Measurements from ENCODE around the gene CCN5. TPM values are rescaled to one million over a fixed set of nuclear protein-coding genes. Genes with fewer than 3 reads are reported as not detected.

The CCN5 gene
- total RNA-seq, 1 donor from 2014 or later, result not detected

DNA sequence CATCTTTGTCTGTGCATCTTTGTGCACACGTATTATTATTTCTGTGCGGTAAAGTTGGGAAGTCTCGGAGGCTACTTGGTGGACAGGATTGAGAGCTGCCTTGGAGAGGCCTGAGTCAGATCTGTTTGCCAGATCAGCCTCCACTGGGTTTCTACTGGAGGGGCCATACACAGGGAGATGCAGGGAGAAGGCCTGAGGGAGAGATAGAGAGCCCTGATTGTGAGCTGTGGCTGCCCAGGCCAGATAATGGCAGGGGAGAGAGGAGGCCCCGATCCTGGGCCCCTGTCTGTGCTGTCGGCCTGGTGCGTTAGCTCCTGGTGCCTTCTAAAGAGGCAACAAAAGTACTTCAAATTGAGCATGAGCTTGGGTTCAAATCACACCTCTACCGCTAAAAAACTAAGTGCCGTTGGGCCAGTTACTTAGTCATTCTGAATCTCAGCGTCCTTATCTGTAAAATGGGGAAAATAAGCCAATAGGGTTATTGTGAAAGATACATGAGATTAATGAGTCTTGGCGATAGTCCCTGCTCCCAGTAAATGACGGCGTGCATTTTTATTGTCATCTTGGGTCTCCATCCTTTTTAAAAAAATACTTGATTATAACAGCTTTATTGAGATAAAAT lies 36.1 kb upstream of the CCN5 start:
- peaks cover 11% of the 10 kb centered on the region for H3K4me1 Mint-ChIP-seq (ENCODE audit: low read depth, unreplicated experiment)
- TF ChIP-seq, protein P1, sequence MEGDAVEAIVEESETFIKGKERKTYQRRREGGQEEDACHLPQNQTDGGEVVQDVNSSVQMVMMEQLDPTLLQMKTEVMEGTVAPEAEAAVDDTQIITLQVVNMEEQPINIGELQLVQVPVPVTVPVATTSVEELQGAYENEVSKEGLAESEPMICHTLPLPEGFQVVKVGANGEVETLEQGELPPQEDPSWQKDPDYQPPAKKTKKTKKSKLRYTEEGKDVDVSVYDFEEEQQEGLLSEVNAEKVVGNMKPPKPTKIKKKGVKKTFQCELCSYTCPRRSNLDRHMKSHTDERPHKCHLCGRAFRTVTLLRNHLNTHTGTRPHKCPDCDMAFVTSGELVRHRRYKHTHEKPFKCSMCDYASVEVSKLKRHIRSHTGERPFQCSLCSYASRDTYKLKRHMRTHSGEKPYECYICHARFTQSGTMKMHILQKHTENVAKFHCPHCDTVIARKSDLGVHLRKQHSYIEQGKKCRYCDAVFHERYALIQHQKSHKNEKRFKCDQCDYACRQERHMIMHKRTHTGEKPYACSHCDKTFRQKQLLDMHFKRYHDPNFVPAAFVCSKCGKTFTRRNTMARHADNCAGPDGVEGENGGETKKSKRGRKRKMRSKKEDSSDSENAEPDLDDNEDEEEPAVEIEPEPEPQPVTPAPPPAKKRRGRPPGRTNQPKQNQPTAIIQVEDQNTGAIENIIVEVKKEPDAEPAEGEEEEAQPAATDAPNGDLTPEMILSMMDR (IDR thresholded peaks at IDR 0.05; ENCODE audit: partially characterized antibody, unreplicated experiment), result no peak
- DNase-seq, result no peak
- H3K27me3 Mint-ChIP-seq (ENCODE audit: unreplicated experiment), result peaks cover 2% of the 10 kb centered on the region
- no peaks in the 10 kb centered on the region for H3K36me3 Mint-ChIP-seq (ENCODE audit: unreplicated experiment)
- peak overlapping the region; percentile 90 for H3K27ac Mint-ChIP-seq (ENCODE audit: unreplicated experiment)
- peaks cover 3% of the 10 kb centered on the region for H3K9me3 Mint-ChIP-seq (ENCODE audit: unreplicated experiment)
- peak overlapping the region; percentile 10 for H3K4me3 Mint-ChIP-seq (ENCODE audit: unreplicated experiment)

DNA sequence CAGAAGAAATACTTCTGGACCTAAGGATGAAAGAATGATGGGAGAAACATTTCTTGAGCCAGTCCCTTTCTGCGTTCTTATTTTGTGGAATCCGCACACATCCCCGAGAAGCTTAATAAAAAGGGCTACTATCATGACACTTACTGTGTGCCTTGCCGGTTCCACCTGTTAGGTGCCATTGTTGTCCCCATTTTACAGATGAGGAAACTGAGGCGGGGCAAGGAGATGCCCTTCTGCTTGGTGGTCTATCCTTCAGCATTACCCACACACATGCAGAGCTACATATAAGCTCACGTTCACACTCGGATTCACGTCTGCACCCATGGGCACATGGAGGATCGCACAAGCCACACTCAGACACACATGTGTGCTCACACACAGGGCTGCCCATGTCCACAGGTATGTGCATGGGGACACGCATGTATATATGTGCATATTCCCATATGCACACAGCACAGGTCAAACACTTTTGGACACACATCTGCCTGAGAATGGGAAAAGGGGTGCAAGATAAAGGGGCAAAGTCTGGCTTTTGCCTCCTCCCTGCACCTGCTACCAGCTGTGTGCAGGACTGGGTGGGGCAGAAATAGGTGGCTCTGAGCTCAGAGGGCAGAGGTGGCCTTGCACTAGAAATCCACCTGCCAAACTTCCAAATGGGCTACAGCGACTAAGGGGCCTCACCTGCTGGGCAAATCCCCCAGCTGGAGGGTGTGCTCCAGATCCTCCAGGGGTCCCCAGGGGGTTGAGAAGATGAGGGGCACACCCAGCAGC lies 33.2 kb upstream of the CCN5 start:
- H3K27me3 Mint-ChIP-seq (ENCODE audit: unreplicated experiment), result peaks cover 2% of the 10 kb centered on the region
- no peaks in the 10 kb centered on the region for H3K36me3 Mint-ChIP-seq (ENCODE audit: unreplicated experiment)
- H3K4me3 Mint-ChIP-seq (ENCODE audit: unreplicated experiment), result no peak overlapping the region
- no peak for DNase-seq
- peaks cover 17% of the 10 kb centered on the region for H3K4me1 Mint-ChIP-seq (ENCODE audit: low read depth, unreplicated experiment)
- H3K27ac Mint-ChIP-seq (ENCODE audit: unreplicated experiment), result no peak overlapping the region
- H3K9me3 Mint-ChIP-seq (ENCODE audit: unreplicated experiment), result peaks cover 3% of the 10 kb centered on the region
- TF ChIP-seq, protein P1 (IDR thresholded peaks at IDR 0.05; ENCODE audit: partially characterized antibody, unreplicated experiment), result no peak

DNA sequence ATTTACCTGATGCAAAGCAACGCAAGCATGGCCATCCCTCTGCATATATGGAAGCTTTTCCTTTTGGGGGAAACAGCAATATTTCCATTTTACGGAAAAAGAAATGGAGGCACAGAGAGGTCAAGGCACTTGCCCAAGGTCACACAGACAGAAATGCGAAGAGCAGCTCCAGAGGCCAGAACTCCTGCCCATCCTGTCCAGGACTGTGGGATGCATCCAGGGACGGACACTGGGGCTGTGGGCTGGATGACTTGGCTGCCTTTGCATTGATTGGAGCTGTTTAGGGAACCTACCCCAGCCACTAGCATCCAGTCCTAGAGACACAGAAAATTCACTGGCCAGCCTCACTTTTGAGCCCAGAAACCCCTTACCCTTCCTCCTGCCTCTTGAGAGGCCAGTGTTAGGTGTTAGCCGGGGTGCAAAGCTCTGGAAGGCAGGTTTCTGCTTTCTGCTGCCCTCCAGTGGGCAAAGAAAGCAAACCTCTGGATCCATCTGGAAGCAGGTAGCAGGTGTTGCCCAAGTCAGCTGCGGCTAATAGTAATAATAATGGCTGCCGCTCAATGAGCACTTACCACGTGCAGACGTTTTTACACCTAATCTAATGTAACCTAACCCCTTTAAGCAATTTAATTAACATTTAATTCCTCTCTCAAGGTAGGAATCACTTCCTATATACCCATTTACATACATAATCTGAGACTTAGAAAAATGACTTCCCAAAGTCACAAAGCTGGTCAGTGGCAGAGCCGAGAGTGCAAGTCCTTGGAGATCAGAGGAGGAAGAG lies 31.7 kb upstream of the CCN5 start:
- no peak overlapping the region for H3K27ac Mint-ChIP-seq (ENCODE audit: unreplicated experiment)
- peaks cover 15% of the 10 kb centered on the region for H3K4me1 Mint-ChIP-seq (ENCODE audit: low read depth, unreplicated experiment)
- H3K36me3 Mint-ChIP-seq (ENCODE audit: unreplicated experiment), result no peaks in the 10 kb centered on the region
- no peak overlapping the region for H3K4me3 Mint-ChIP-seq (ENCODE audit: unreplicated experiment)
- peaks cover under 1% of the 10 kb centered on the region for H3K27me3 Mint-ChIP-seq (ENCODE audit: unreplicated experiment)
- H3K9me3 Mint-ChIP-seq (ENCODE audit: unreplicated experiment), result peaks cover 4% of the 10 kb centered on the region
- TF ChIP-seq, protein P1 (IDR thresholded peaks at IDR 0.05; ENCODE audit: partially characterized antibody, unreplicated experiment), result peak; percentile 70
- peak; percentile 71 for DNase-seq

DNA sequence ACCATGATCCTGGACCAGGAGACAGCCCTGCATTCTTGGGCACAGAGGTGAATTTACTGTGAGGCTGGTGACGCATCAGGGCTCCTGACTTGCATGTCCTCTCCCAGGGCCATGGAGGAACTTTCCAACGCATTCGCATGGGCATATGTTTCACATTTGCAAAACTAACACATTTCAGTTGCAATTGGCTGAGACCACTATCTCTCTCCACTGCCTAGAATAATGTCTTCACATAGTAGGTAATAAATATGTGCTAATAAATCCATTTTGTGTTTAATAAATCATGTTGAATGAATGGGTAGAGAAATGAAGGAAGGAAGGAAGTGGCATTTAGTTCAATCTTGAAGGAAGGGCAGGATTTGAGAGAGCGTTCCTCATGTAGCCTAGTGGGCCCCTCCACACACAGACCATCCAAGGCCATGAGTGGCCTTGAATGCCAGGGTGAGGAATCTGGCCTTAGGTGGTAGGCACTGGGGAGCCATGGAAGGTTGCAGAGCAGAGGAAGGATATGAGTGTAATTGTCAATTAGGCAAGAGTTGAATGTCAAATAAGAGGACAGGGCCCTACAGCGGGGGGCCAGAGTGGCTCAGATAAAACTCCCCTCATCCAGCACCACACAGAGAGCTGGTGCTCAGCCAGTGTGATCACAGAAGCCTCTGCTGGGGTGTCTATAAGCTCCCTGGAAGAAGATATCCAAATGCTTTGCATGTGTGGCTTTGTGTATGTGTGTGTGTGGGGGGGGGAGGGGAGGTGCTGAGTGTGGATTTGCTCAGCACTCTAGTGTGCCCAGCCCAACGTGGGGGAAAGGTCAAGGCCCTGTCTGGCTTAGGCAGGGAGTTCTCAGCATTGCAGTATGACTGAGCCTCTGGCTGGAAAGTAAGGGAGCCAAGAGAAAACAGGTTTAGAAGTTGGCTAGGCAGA lies 30.9 kb upstream of the CCN5 start:
- TF ChIP-seq, protein P1 (IDR thresholded peaks at IDR 0.05; ENCODE audit: partially characterized antibody, unreplicated experiment), result no peak
- no peak for DNase-seq
- H3K36me3 Mint-ChIP-seq (ENCODE audit: unreplicated experiment), result no peaks in the 10 kb centered on the region
- H3K4me1 Mint-ChIP-seq (ENCODE audit: low read depth, unreplicated experiment), result peaks cover 12% of the 10 kb centered on the region
- H3K27ac Mint-ChIP-seq (ENCODE audit: unreplicated experiment), result peak overlapping the region; percentile 70
- H3K9me3 Mint-ChIP-seq (ENCODE audit: unreplicated experiment), result peaks cover 4% of the 10 kb centered on the region
- H3K27me3 Mint-ChIP-seq (ENCODE audit: unreplicated experiment), result no peaks in the 10 kb centered on the region
- H3K4me3 Mint-ChIP-seq (ENCODE audit: unreplicated experiment), result no peak overlapping the region

Data from glutamatergic neuron (in vitro differentiated cells).